Activated CD8-positive, alpha-beta memory T cell treated with anti-CD3 and anti-CD28 coated beads, Interleukin-2, amount 50 U/mL, for 1 hour (primary cell): ENCODE results near the gene KRTAP9-9.
"Not testable (repeated sequence)": the region's sequence is repeated elsewhere in the genome, so short reads cannot be mapped to it uniquely, and the experiment has no call there.

ENCODE experiments used
- DNase-seq: peaks from one replicate; pipeline ENCODE4 v3.0.0-alpha.2; 2020; ENCODE audit errors: extremely low read depth

KRTAP9-9 gene

GRCh38 chr17:41255381-41256290, at the start of gene KRTAP9-9:
KRTAP9-9 (plus strand) TSS chr17:41255384.
- DNase-seq = not testable (repeated sequence)

DNA sequence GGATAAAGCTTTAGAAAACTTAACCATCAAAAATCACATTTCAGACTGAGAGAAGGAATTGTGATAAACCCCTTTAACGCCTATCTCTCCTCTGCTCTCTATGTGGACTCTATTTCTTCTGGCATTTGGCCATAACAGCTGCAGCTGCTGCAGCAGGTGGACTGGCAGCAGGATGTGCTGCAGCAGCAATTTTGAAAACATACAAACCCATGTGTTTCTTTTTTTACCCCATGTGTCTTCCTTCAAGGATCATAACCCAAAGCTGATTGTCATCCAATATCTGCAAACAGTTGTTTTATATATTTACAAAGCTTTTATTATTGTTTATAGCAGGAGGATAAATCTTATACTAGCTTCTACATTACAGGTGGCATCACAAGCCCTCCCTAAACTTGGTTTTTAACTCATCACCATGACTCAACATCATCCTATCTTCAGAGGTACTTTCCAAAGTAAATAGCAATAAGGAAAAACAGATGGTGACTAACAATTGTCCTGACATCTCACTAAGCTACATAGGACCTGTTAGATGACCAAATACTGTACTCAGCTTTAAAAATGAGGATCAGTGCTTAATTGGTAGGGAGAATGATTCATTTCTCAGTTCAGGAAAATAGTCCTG, 43.2 kb upstream of the KRTAP9-9 start:
- no peak for DNase-seq

GRCh38 chr17:41212524-41213169, 42.5 kb upstream of the KRTAP9-9 start:
- no peak for DNase-seq

DNA sequence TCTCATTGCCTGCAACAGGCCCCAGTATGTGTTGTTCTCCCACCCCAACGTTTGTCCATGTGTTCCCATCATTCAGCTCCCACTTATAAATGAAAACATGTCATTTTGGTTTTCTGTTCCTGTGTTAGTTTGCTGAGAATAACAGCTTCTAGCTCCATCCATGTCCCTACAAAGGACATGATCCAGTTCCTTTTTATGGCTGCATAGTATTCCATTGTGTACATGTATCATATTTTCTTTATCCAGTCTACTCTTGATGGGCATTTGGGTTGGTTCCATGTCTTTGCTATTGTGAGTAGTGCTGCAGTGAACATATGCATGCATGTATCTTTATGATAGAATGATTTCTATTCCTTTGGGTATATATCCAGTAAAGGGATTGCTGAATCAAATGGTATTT, 39.5 kb upstream of the KRTAP9-9 start:
- no peak for DNase-seq

GRCh38 chr17:41223821-41224220, 31.4 kb upstream of the KRTAP9-9 start:
- no peak for DNase-seq

GRCh38 chr17:41226051-41226450, 29.1 kb upstream of the KRTAP9-9 start:
- DNase-seq = no peak

DNA sequence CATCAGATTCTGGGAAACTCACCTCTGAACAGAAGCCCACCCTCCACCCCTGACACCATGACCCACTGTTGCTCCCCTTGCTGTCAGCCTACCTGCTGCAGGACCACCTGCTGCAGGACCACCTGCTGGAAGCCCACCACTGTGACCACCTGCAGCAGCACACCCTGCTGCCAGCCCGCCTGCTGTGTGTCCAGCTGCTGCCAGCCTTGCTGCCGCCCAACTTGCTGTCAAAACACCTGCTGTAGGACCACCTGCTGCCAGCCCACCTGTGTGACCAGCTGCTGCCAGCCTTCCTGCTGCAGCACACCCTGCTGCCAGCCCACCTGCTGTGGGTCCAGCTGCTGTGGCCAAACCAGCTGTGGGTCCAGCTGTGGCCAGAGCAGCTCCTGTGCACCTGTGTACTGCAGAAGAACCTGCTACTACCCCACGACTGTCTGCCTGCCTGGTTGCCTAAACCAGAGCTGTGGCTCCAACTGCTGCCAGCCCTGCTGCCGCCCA, 28.5 kb upstream of the KRTAP9-9 start, which contains the start of gene KRTAP9-2:
Gene KRTAP9-2, plus strand, starts transcription at position 51 of the 498 bp plus-strand sequence. Its CDS starts 7 bp downstream, at position 58.
- not testable (repeated sequence) for DNase-seq

GRCh38 chr17:41230094-41230493, 25.1 kb upstream of the KRTAP9-9 start:
- DNase-seq = no peak

DNA sequence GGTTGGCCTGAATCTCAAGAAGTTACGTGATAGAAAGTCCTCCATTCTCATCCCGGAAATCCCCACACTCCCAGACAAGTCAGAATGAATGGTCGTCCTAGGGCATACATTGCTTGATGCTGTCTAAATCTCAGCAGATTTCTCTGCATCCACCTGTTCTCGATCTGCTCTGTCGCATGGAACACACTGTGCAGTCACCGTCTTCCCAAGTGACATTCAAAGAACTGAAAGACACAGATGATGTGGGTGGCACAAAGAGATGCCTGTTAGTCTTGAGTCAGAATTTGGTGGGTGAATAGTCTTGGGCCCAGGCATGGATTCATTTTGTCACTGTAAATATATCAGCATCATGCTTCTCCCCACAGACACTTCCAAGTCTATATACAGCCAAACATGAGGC, 23.5 kb upstream of the KRTAP9-9 start:
- no peak for DNase-seq

- DNase-seq = not testable (repeated sequence)
Observed at GRCh38 chr17:41232399-41233105, 22.6 kb upstream of the KRTAP9-9 start, which contains the start of gene KRTAP9-3. KRTAP9-3 (plus strand) TSS chr17:41232449; CDS start chr17:41232502, 53 bp downstream.

GRCh38 chr17:41237116-41237515, 18.1 kb upstream of the KRTAP9-9 start:
- not testable (repeated sequence) for DNase-seq

- DNase-seq = not testable (repeated sequence)
Observed at GRCh38 chr17:41237949-41238437, 17.2 kb upstream of the KRTAP9-9 start, which contains the start of gene KRTAP9-8. KRTAP9-8 (plus strand) TSS chr17:41237999; CDS start chr17:41238052, 53 bp downstream.

DNA sequence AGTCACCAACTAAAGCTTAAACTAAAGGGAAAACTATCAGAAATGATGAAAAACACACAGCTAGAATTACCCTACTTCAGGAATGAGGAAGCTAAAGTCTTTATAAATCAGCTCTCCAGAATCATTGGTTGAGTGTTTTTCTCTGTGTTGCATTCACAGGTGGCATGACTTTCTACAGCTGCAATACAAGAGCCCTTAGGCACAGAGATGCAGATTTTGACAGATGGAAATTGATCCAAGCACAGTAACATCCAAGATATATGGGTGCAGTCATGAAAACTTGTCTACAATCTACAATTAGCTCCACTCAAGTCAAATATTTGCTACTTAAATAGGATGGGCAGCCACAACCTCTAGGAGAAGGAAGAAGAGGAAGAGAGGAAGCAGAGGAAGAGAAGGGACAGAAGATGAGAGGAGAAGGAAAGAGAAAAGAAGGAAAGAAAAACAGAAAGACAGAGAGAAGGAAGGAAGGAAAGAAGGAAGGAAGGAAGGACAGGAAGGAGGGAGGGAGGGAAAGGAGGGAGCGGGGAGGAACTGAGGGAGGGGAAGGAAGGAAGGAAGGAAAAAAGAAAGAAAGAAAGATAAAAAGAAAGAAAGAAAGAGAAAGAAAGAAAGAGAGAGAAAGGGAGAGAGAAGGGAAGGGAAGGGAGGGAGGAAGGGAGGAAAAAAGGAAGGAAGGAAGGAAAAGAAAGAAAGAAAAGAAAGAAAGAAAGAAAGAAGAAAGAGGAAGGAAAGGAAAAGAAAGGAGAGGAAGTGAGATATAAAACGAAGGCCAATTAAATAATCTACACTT, 8.0 kb upstream of the KRTAP9-9 start:
- DNase-seq = not testable (repeated sequence)

- DNase-seq = not testable (repeated sequence)
Observed at GRCh38 chr17:41249637-41250240, 5.4 kb upstream of the KRTAP9-9 start, which contains the start of gene KRTAP9-4. KRTAP9-4 (plus strand) TSS chr17:41249687; CDS start chr17:41249721, 34 bp downstream.

DNA sequence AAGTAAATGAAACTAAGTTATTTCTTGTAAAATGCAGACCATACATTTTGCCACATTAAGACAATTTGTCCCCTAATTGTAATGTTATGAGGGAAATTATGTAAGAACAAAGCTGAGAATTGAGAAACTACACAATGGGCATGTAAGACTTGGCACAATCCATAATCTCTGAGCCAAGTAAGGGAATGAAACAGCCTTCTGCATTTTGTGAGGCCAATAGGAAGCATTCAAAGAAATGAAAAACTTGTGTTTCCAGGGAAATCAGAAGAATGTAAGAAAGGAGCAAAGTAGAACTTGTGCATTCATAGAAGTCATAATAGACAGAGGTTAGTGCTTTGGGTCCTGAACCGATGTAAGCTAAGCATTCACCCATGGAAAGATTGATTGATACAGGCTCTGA, 3.9 kb upstream of the KRTAP9-9 start:
- no peak for DNase-seq

- no peak for DNase-seq
Observed at GRCh38 chr17:41254861-41255260, 323 bp upstream of the KRTAP9-9 start.

- no peak for DNase-seq
Observed at GRCh38 chr17:41256291-41256685, 1.1 kb downstream of the KRTAP9-9 start.

DNA sequence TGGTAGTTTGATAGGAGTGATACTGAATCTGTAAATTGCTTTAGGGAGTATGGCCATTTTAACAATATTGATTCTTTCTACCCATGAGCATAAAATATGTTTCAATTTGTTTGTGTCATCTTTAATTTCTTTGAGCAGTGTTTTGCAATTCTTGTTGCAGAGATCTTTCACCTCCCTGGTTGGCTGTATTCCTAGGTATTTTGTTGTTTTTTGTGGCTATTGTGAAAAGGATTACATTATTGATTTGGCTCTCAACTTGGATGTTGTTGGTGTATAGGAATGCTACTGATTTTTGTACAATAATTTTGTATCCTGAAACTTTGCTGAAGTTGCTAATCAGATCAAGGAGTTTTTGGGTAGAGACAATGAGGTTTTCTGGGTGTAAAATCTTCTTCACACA, 3.2 kb downstream of the KRTAP9-9 start:
- no peak for DNase-seq

DNA sequence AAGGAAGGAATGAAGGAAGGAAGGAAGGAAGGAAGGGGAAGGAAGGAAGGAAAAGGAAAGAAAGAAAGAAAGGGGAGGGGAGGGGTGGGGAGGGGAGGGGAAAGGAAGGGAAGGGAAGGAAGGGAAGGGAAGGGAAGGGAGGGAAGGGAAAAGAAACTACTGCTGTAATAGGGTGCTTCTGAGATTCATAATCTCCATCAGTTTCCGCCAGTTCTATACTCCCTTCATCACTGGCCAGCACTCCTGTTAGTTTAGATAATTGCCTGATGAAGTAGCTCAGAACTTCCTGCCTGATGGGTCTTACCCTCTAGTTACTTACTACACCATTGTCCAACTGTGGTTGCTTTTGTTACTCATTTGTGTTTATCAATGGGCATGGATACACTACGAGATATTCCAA, 8.0 kb downstream of the KRTAP9-9 start:
- DNase-seq = no peak

DNA sequence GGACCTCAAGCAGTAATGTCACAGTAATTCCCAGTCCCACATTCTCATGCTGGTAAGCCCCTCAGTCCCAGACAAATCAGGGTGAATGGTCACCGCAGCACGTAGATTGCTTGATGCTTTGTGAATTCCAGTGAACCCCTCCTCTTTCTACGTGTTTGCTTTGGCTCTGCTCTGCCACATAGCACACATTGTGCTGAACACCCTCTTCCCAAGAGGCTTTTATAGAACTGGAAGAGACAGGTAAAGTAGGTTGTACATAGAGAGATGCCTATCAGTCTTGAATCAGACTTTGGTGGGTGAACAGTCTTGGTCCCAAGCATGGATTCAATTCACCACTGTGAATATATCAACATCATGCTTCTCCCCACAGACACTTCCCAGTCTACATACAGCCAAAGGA, 9.4 kb downstream of the KRTAP9-9 start:
- no peak for DNase-seq
